ENCODE measurements around the gene CPSF4. TPM values are rescaled to one million over a fixed set of nuclear protein-coding genes. Genes with fewer than 3 reads are reported as not detected.
"Not testable (repeated sequence)": the region's sequence is repeated elsewhere in the genome, so short reads cannot be mapped to it uniquely, and the experiment has no call there.

The CPSF4 gene
- polyA plus RNA-seq, 6 donors from 2014 or later = 21.5 to 51.4 (median 24.5) TPM

GRCh38 chr7:99415513-99416127, 23.1 kb upstream of the CPSF4 start:
- Mint-ChIP-seq H3K27ac (peak overlapping the region in 1 of 6 donors; percentile 32), H3K36me3 (peaks cover 4 to 20% of the 10 kb centered on the region in 2 donors)
- not testable (repeated sequence) for H3K4me3 Mint-ChIP-seq; H3K9me3 Mint-ChIP-seq; ATAC-seq (ENCODE audit: low read depth in 2 of 2); H3K27me3 Mint-ChIP-seq; H3K4me1 Mint-ChIP-seq; DNase-seq

DNA sequence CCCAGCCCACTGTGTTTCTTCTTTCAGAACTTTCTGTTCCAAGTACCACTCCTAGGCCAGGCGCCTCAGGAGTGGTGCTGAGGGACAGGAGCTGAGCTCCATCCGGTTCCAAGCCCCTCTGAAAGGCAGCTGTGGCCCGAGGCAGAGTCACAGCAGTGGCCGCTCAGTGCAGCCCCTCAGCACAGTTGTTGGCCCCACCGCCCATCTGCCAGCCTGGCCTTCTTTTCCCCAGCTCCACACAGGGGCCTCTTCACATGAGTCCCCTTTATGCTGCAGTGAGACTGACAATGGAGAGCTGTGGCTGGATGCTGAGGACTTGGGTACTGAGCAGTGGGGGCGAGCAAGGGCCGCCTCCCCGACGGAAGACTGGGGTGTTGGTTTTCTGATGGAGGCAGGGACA, 20.5 kb upstream of the CPSF4 start:
- ATAC-seq (ENCODE audit: low read depth in 2 of 2) (no peak), DNase-seq (no peak)
- H3K36me3 Mint-ChIP-seq = peaks cover 4 to 17% of the 10 kb centered on the region in 2 donors
- peak overlapping the region in 2 of 6 donors; percentile 6 to 77 for H3K27ac Mint-ChIP-seq
- H3K27me3 Mint-ChIP-seq = no peaks in the 10 kb centered on the region
- no peaks in the 10 kb centered on the region for H3K9me3 Mint-ChIP-seq
- peaks cover 0 to 6% (median 0%) of the 10 kb centered on the region in 3 donors for H3K4me1 Mint-ChIP-seq
- H3K4me3 Mint-ChIP-seq = peak overlapping the region in 1 of 8 donors; percentile 5

- Mint-ChIP-seq H3K27ac (peak overlapping the region in 2 of 6 donors; percentile 75 to 88), H3K4me3 (no peak overlapping the region)
- ATAC-seq (ENCODE audit: low read depth in 2 of 2) = no peak
These were observed 19.3 kb upstream of the CPSF4 start for GRCh38 chr7:99419323-99420021.

DNA sequence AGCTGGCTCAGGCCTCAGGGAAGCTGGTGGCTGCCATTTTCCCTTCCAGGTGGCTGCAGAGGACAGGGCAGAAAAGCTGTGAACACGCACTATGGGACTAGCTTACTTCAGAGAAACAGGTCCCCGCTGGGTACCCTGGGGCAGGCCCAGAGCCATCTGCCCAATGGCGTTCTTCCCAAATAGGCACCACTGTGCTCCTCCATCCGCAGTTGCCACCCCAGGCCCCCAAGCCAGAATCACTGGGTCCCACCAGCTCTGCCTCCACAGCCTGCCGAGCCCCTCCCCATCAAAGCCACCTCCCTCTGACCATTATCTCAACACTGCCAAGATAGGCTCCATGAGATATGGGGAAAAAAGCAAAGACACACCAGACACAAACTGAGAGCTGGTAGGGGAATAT, 18.5 kb upstream of the CPSF4 start:
- peaks cover 4 to 9% of the 10 kb centered on the region in 2 donors for H3K36me3 Mint-ChIP-seq
- ATAC-seq (ENCODE audit: low read depth in 2 of 2) = no peak
- peaks cover 0 to 1% (median 0%) of the 10 kb centered on the region in 3 donors for H3K4me1 Mint-ChIP-seq
- no peaks in the 10 kb centered on the region for H3K9me3 Mint-ChIP-seq
- no peak for DNase-seq
- H3K4me3 Mint-ChIP-seq = peak overlapping the region in 1 of 8 donors; percentile 3
- H3K27ac Mint-ChIP-seq = peak overlapping the region in 2 of 6 donors; percentile 57 to 87
- H3K27me3 Mint-ChIP-seq = no peaks in the 10 kb centered on the region

More at GRCh38 chr7:99419323-99420021, 19.3 kb upstream of the CPSF4 start:
- Mint-ChIP-seq H3K27me3 (no peaks in the 10 kb centered on the region), H3K36me3 (peaks cover 4 to 17% of the 10 kb centered on the region in 2 donors), H3K9me3 (no peaks in the 10 kb centered on the region), H3K4me1 (peaks cover 0 to 6% (median 0%) of the 10 kb centered on the region in 3 donors)
- DNase-seq = no peak

GRCh38 chr7:99420986-99421385, 17.8 kb upstream of the CPSF4 start:
- Mint-ChIP-seq H3K9me3 (no peaks in the 10 kb centered on the region), H3K36me3 (peaks cover 2 to 4% of the 10 kb centered on the region in 2 donors), H3K27ac (no peak overlapping the region), H3K4me1 (no peaks in the 10 kb centered on the region), H3K4me3 (no peak overlapping the region), H3K27me3 (no peaks in the 10 kb centered on the region)
- DNase-seq = no peak
- no peak for ATAC-seq (ENCODE audit: low read depth in 2 of 2)

- H3K36me3 Mint-ChIP-seq = no peaks in the 10 kb centered on the region
- H3K9me3 Mint-ChIP-seq = no peaks in the 10 kb centered on the region
- no peaks in the 10 kb centered on the region for H3K4me1 Mint-ChIP-seq
- no peak overlapping the region for H3K4me3 Mint-ChIP-seq
- no peak for ATAC-seq (ENCODE audit: low read depth in 2 of 2)
- peak overlapping the region in 2 of 6 donors; percentile 25 to 59 for H3K27ac Mint-ChIP-seq
- DNase-seq = no peak
- no peaks in the 10 kb centered on the region for H3K27me3 Mint-ChIP-seq
These were observed 16.6 kb upstream of the CPSF4 start for GRCh38 chr7:99422186-99422585.

- ATAC-seq (ENCODE audit: low read depth in 2 of 2) = no peak
- Mint-ChIP-seq H3K36me3 (no peaks in the 10 kb centered on the region), H3K4me3 (no peak overlapping the region), H3K27ac (peak overlapping the region in 1 of 6 donors; percentile 59), H3K4me1 (no peaks in the 10 kb centered on the region), H3K9me3 (no peaks in the 10 kb centered on the region), H3K27me3 (no peaks in the 10 kb centered on the region)
- no peak for DNase-seq
These were observed 16.1 kb upstream of the CPSF4 start for GRCh38 chr7:99422625-99423024.

DNA sequence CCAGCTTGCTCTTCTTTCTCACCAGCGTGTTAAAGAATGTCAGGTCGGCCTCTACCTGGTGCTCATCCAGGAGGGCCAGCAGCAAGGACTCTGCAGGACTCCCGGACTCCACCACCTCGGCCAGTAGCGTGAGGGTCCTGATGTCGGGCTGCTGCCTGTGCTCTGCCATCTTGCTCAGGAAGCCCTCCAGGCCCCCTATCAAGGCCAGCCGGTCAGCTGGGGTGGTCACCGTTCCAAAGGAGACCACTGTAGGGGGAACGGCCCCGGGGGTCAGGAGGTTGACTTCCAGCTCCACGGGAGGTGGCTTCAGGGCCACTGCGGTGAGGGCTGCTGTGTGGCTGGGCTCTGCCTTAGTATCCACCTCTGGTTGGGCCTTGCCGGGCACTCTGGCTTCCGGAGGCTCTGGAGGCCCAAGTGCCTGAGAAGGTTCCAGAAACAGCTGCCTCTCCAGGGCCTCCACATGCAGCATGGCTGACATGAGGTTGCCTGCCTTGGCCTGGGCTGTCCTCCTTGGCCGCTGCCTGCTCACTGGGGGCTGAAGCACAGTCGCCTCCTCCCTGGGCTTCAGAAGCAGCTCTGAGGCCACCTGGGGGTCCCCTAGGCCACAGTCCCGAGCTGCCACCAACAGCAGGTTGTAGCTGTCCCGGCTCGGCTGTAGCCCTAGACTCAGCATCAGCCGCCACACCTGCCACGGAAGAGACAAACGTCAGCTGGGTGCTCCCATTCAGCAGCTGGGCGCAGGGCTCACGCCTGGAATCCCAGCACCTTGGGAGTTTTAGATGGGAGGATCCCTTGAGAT, 13.6 kb upstream of the CPSF4 start:
- peak overlapping the region in 1 of 6 donors; percentile 24 for H3K27ac Mint-ChIP-seq
- H3K9me3 Mint-ChIP-seq = no peaks in the 10 kb centered on the region
- no peaks in the 10 kb centered on the region for H3K27me3 Mint-ChIP-seq
- ATAC-seq (ENCODE audit: low read depth in 2 of 2) (no peak), DNase-seq (no peak)
- H3K36me3 Mint-ChIP-seq = no peaks in the 10 kb centered on the region
- no peak overlapping the region for H3K4me3 Mint-ChIP-seq
- no peaks in the 10 kb centered on the region for H3K4me1 Mint-ChIP-seq

- Mint-ChIP-seq H3K4me1 (peaks cover 0 to 5% (median 0%) of the 10 kb centered on the region in 3 donors), H3K27me3 (no peaks in the 10 kb centered on the region), H3K4me3 (no peak overlapping the region), H3K27ac (no peak overlapping the region), H3K9me3 (no peaks in the 10 kb centered on the region), H3K36me3 (no peaks in the 10 kb centered on the region)
- ATAC-seq (ENCODE audit: low read depth in 2 of 2) = no peak
- no peak for DNase-seq
These were observed 9.7 kb upstream of the CPSF4 start for GRCh38 chr7:99428972-99429566.

GRCh38 chr7:99429756-99430155, 9.0 kb upstream of the CPSF4 start:
- Mint-ChIP-seq H3K4me3 (no peak overlapping the region), H3K27me3 (no peaks in the 10 kb centered on the region), H3K36me3 (no peaks in the 10 kb centered on the region), H3K9me3 (no peaks in the 10 kb centered on the region), H3K4me1 (peaks cover 0 to 5% (median 0%) of the 10 kb centered on the region in 3 donors), H3K27ac (no peak overlapping the region)
- no peak for DNase-seq
- ATAC-seq (ENCODE audit: low read depth in 2 of 2) = no peak

DNA sequence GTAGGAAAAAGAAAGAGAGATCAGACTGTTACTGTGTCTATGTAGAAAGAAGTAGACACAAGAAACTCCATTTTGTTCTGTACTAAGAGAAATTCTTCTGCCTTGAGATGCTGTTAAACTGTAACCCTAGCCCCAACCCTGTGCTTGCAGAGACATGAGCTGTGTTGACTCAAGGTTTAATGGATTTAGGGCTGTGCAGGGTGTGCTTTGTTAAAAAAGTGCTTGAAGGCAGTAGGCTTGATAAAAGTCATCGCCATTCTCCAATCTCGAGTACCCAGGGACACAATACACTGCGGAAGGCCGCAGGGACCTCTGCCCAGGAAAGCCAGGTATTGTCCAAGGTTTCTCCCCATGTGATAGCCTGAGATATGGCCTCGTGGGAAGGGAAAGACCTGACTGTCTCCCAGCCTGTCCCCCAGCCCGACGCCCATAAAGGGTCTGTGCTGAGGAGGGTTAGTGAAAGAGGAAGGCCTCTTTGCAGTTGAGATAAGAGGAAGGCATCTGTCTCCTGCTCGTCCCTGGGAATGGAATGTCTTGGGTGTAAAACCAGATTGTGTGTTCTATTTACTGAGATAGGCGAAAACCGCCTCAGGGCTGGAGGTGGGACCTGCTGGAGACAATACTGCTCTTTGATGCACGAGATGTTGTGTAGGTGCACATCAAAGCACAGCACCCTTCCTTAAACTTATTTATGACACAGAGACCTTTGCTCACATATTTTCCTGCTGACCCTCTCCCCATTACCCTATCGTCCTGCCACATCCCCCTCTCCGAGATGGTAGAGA, 6.8 kb upstream of the CPSF4 start:
- not testable (repeated sequence) for H3K36me3 Mint-ChIP-seq; ATAC-seq (ENCODE audit: low read depth in 2 of 2); H3K27me3 Mint-ChIP-seq; H3K4me1 Mint-ChIP-seq; DNase-seq; H3K9me3 Mint-ChIP-seq; H3K4me3 Mint-ChIP-seq
- H3K27ac Mint-ChIP-seq = peak overlapping the region in 1 of 6 donors; percentile 44

DNA sequence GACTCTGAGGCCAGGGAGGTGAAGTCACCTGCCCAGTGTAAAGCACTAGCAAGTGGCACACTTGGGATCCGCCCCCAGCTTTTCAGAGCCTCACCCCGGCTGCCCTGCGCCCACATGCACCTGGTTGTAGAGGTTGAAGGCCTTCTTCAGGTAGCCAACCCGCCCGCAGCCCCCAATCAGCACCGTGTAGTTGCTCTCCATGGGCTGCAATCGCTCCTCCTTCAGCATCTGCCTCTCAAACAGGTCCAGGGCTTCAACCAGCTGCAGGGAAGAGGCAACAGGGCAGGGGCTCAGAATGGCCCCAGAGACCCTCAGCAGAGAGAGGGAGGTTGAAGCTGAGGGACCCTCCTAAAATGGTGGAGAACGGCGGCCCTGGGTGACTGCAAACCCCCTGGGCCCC, 5.6 kb upstream of the CPSF4 start:
- no peaks in the 10 kb centered on the region for H3K36me3 Mint-ChIP-seq
- H3K4me1 Mint-ChIP-seq = peaks cover 0 to 14% (median 12%) of the 10 kb centered on the region in 3 donors
- H3K9me3 Mint-ChIP-seq = no peaks in the 10 kb centered on the region
- H3K27me3 Mint-ChIP-seq = no peaks in the 10 kb centered on the region
- DNase-seq = no peak
- no peak overlapping the region for H3K4me3 Mint-ChIP-seq
- H3K27ac Mint-ChIP-seq = no peak overlapping the region
- ATAC-seq (ENCODE audit: low read depth in 2 of 2) = no peak

Data from naive B cell (primary cell).